ENCODE data around the gene ZNF75A. TPM values are rescaled to one million over a fixed set of nuclear protein-coding genes. Genes with fewer than 3 reads are reported as not detected.

Gene ZNF75A
- total RNA-seq, 1 donor from 2014 or later: 20.9 TPM

DNA sequence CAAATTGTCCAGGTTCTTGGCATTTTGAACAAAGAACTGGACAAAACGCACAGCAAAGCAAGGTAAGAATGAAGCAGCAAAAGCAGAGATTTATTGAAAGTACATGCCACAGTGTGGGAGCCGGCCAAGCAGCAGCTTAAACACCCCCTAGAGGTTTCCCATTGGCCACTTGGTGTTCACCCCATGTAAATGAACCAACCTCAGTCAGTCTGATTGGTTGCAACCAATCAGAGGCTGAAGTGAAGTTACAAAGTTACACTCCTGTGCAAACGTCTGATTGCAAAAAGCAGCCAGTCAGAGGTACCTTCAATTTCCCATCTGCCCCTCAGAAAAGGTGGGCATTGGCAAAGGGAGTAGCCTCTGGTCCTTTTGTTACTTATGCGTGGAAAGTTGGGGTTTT is 30.8 kb upstream of the ZNF75A start:
- Mint-ChIP-seq H3K27ac (ENCODE audit: unreplicated experiment) (no peak overlapping the region), H3K36me3 (ENCODE audit: low read depth) (no peaks in the 10 kb centered on the region)
- no peak for DNase-seq (ENCODE audit: low spot score)

DNA sequence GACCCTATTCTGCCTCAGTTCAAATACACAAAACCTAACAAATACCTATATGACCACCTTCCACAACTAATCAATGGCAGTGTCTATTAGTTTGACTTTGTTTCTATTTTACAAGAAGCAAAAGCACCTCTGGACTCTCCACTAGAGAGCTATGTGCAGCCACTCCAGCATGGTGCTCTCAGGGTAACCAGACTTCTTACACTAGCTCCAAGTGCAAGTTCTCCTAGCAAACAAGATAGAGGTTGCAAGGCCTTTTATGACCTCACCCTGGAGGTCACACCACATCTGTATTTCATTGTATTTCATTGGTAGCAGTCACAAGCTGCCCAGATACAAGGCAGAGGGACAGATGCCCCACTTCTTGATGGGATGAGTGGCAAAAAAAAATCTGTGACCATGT is 30.4 kb upstream of the ZNF75A start:
- no peaks in the 10 kb centered on the region for H3K4me1 Mint-ChIP-seq (ENCODE audit: low read depth)
- H3K27ac Mint-ChIP-seq (ENCODE audit: unreplicated experiment): no peak overlapping the region
- DNase-seq (ENCODE audit: low spot score): no peak
- H3K4me3 Mint-ChIP-seq (ENCODE audit: unreplicated experiment): no peak overlapping the region
- no peaks in the 10 kb centered on the region for H3K36me3 Mint-ChIP-seq (ENCODE audit: low read depth)
- H3K9me3 Mint-ChIP-seq (ENCODE audit: low read depth): no peaks in the 10 kb centered on the region
- H3K27me3 Mint-ChIP-seq (ENCODE audit: low read depth): peaks cover 5% of the 10 kb centered on the region
- TF ChIP-seq, protein P1, sequence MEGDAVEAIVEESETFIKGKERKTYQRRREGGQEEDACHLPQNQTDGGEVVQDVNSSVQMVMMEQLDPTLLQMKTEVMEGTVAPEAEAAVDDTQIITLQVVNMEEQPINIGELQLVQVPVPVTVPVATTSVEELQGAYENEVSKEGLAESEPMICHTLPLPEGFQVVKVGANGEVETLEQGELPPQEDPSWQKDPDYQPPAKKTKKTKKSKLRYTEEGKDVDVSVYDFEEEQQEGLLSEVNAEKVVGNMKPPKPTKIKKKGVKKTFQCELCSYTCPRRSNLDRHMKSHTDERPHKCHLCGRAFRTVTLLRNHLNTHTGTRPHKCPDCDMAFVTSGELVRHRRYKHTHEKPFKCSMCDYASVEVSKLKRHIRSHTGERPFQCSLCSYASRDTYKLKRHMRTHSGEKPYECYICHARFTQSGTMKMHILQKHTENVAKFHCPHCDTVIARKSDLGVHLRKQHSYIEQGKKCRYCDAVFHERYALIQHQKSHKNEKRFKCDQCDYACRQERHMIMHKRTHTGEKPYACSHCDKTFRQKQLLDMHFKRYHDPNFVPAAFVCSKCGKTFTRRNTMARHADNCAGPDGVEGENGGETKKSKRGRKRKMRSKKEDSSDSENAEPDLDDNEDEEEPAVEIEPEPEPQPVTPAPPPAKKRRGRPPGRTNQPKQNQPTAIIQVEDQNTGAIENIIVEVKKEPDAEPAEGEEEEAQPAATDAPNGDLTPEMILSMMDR (IDR thresholded peaks at IDR 0.05): no peak

More for the DNA sequence above, 30.8 kb upstream of the ZNF75A start:
- Mint-ChIP-seq H3K4me1 (ENCODE audit: low read depth) (no peaks in the 10 kb centered on the region), H3K9me3 (ENCODE audit: low read depth) (no peaks in the 10 kb centered on the region), H3K4me3 (ENCODE audit: unreplicated experiment) (no peak overlapping the region), H3K27me3 (ENCODE audit: low read depth) (peaks cover 5% of the 10 kb centered on the region)
- TF ChIP-seq, protein P1 (IDR thresholded peaks at IDR 0.05): no peak

- Mint-ChIP-seq H3K4me1 (ENCODE audit: low read depth) (no peaks in the 10 kb centered on the region), H3K9me3 (ENCODE audit: low read depth) (no peaks in the 10 kb centered on the region), H3K27ac (ENCODE audit: unreplicated experiment) (no peak overlapping the region), H3K4me3 (ENCODE audit: unreplicated experiment) (no peak overlapping the region), H3K36me3 (ENCODE audit: low read depth) (no peaks in the 10 kb centered on the region), H3K27me3 (ENCODE audit: low read depth) (peaks cover 5% of the 10 kb centered on the region)
- TF ChIP-seq, protein P1 (IDR thresholded peaks at IDR 0.05): no peak
- no peak for DNase-seq (ENCODE audit: low spot score)
Observed at GRCh38 chr16:3276679-3277078, 28.6 kb upstream of the ZNF75A start.

- Mint-ChIP-seq H3K36me3 (ENCODE audit: low read depth) (peaks cover 8% of the 10 kb centered on the region), H3K27ac (ENCODE audit: unreplicated experiment) (no peak overlapping the region), H3K4me3 (ENCODE audit: unreplicated experiment) (peak overlapping the region; percentile 93), H3K27me3 (ENCODE audit: low read depth) (peaks cover 3% of the 10 kb centered on the region), H3K4me1 (ENCODE audit: low read depth) (peaks cover 29% of the 10 kb centered on the region), H3K9me3 (ENCODE audit: low read depth) (peaks cover 5% of the 10 kb centered on the region)
- no peak for DNase-seq (ENCODE audit: low spot score)
- TF ChIP-seq, protein P1 (IDR thresholded peaks at IDR 0.05): no peak
Observed at GRCh38 chr16:3281222-3281820, 24.0 kb upstream of the ZNF75A start.

- H3K9me3 Mint-ChIP-seq (ENCODE audit: low read depth): peaks cover 11% of the 10 kb centered on the region
- peak overlapping the region; percentile 93 for H3K4me3 Mint-ChIP-seq (ENCODE audit: unreplicated experiment)
- H3K27me3 Mint-ChIP-seq (ENCODE audit: low read depth): peaks cover 2% of the 10 kb centered on the region
- no peak for DNase-seq (ENCODE audit: low spot score)
- H3K4me1 Mint-ChIP-seq (ENCODE audit: low read depth): peaks cover 29% of the 10 kb centered on the region
- peaks cover 16% of the 10 kb centered on the region for H3K36me3 Mint-ChIP-seq (ENCODE audit: low read depth)
- peak overlapping the region; percentile 99 for H3K27ac Mint-ChIP-seq (ENCODE audit: unreplicated experiment)
- TF ChIP-seq, protein P1 (IDR thresholded peaks at IDR 0.05): peak; percentile 8
Observed at GRCh38 chr16:3282103-3282729, 23.1 kb upstream of the ZNF75A start.
